Effector CD8-positive, alpha-beta T cell (primary cell): Measurements from ENCODE around the gene ALDH1A2.
"Not testable (repeated sequence)": the region's sequence is repeated elsewhere in the genome, so short reads cannot be mapped to it uniquely, and the experiment has no call there.

Experiments
- DNase-seq: peaks from one replicate; lab custom pipeline; 2025; lab: John Stamatoyannopoulos, UW

Gene ALDH1A2

GRCh38 chr15:58066042-58066867 is 744 bp upstream of the ALDH1A2 start:
- no peak for DNase-seq

GRCh38 chr15:58064980-58065444 is 499 bp downstream of the ALDH1A2 start:
- no peak for DNase-seq

DNA sequence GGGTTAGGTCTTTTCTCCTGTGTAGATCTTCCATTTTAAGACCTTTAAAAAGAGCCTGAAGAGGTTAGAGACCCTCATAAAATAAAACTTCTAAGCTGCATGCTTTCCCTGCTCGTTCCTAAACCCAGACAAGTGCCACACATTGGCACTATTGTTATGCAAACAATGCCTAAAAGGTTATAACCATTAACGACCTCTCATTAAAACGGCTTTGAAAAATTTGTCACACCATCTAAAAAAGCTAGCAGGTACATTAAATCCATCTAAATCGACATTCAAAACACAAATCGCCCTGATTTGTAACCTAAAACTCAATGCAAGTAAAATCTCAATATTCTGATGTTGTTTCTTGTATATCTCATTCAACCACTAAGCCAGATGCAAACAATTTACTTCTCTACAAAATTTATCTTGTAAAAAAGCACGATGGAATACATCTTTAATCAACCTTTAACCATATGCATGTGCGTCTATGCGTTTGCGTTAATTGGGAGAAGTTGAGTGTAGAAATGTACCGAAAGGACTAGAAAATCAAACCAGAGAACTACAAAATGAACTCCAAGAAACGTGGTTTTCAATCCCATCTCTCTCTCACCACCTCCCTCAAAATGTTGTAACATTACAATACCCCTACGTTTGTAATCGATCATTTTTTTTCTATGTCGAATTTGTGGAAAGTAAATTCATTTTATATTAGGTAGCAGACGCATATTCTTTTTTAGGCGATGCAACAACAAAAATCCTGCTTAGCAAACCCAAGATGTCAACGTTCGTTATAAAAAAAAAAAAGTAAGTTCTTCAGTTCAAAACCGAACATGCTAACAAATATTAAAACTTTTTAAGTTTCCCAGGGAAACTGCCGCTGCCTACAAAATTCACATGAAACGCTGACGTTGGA is 1.2 kb downstream of the ALDH1A2 start:
- no peak for DNase-seq

- DNase-seq = no peak
These were observed 1.9 kb downstream of the ALDH1A2 start for GRCh38 chr15:58063614-58064013.

GRCh38 chr15:58062983-58063382 is 2.5 kb downstream of the ALDH1A2 start:
- DNase-seq = no peak

- no peak for DNase-seq
These were observed 3.3 kb downstream of the ALDH1A2 start for GRCh38 chr15:58062175-58062574.

DNA sequence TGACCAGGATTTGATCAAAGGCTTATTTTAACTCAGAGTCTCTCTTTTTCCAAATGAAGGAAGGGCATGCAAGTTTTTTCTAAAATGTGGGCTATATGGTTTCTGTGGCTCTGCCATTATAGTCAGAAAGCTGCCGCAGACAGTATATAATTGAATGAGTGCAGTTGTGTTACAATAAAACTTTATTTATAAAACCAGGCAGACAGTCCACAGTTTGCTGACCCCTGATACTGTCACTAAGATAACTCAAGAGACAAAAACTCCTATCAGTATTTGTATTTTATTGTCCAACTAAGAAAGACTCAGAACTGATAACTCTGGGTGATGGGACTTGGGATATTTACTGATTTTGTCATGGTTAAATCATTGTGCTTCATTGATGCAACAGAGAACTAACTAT is 4.9 kb downstream of the ALDH1A2 start:
- no peak for DNase-seq

GRCh38 chr15:58058729-58059128 is 6.8 kb downstream of the ALDH1A2 start:
- no peak for DNase-seq

DNA sequence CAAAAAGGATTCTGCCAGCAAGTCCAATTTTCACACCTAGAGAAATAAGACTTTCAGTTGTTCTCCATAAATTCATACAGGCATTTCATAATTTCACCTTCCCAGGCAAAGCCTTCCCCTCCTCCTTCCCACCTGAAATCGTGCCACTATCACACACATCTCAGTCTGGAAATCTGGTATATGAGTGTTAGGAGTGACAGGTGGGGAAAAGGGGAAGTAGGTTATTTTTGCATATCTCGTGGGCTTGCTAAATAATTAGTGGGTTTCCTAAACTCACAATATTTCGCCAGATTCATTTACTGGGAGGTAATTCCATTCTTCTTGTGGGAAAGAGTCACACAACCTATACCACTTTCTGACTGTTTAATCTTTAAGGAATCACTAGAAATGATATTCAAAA is 7.4 kb downstream of the ALDH1A2 start:
- DNase-seq = no peak

DNA sequence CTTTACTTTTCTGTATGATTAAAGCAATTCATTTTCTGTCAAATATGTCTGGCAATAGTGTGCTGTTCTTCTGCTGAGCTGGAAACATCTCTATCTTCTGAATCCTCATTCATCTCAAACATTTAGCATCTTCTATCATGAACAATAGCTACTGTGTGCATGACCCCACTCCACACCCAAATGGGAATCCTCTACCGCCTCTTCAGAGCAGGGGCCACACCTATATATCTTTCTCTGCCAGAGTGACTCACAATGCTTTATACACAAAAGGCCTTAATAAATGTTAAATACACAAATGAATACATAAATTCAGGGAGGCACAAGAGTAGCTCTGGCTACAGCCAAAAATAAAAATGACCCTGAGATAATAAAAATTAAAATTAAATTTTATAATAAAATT is 8.0 kb downstream of the ALDH1A2 start:
- no peak for DNase-seq

GRCh38 chr15:58056015-58056414 is 9.5 kb downstream of the ALDH1A2 start:
- DNase-seq = no peak

- DNase-seq = no peak
These were observed 12.0 kb downstream of the ALDH1A2 start for GRCh38 chr15:58053315-58054153.

DNA sequence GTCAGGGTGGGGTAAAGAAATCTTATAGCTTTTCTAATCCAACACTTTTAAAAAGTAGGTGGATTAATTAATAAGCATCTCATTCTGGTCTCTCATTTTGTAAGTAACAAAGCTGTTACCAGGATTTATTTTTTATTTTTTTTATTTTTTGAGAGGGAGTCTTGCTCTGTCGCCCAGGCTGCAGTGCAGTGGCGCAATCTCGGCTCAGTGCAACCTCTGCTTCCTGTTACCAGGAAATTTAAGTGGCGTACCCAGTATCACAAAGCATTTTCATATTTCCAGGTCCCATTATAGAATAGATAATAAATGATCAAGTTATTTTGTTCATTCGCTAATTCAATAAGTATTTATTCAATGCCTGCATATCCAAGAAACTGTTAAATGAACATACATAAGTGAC is 13.2 kb downstream of the ALDH1A2 start:
- DNase-seq = no peak

DNA sequence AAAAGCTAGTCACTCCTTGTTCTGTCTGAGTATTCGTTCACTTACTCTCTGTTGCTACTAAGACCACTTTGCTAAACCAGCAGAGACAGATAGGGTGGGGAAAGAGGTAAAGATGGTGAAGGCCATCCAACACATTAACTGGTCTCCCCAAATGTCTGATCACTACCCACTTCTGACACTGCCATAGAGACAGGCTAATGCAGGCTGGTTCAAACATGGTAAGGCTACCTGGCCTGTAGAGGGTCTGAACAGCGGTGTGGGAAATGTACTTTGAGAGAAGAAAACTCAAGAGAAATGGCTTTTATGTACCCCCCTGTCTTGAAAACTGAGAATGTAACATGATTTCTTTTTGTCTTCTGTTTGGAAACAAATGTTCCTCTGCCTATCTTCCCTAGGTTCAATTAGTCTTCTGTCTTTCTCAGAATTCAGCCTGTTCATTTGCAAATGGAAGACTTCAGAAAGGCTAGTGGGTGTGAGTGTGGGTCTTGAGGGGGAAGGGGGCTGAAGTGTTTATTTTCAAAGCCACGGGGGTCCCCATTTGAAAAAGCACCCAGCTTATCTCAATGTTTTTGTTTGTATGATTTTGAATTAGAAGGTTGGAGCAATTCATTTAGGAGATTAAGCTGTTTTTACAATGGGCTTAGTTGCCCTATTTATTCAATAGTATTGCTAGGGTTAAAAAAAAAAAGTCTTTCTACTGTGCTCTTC is 15.8 kb downstream of the ALDH1A2 start:
- no peak for DNase-seq

DNA sequence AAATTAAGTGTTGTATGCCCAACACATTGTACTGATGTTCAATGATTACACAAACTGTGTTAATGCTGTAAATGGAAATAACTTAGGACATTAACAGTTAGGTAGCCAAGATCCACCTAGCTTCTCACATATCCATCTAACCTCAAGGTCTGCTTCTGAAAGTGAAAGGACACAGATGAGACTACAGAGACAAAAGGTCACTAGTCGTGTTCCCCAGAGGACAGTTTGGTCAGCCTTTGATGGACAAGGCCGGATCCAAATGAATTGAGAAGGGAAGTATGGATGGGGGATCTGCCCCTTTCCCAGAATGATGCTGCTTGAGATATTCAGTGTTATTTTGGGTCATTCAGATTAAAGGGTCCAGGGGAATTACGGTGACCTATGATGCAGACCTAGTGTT is 17.2 kb downstream of the ALDH1A2 start:
- no peak for DNase-seq

- DNase-seq = no peak
These were observed 18.4 kb downstream of the ALDH1A2 start for GRCh38 chr15:58047149-58047548.

- no peak for DNase-seq
These were observed 19.0 kb downstream of the ALDH1A2 start for GRCh38 chr15:58046467-58046866.

DNA sequence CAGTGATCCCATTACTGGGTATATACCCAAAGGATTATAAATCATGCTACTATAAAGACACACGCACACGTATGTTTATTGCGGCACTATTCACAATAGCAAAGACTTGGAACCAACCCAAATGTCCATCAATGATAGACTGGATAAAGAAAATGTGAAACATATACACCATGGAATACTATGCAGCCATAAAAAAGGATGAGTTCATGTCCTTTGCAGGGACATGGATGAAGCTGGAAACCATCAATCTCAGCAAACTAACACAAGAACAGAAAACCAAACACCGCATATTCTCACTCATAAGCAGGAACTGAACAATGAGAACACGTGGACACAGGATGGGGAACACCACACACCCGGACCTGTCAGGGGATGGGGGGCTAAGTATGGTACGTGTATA is 20.1 kb downstream of the ALDH1A2 start:
- DNase-seq = not testable (repeated sequence)

DNA sequence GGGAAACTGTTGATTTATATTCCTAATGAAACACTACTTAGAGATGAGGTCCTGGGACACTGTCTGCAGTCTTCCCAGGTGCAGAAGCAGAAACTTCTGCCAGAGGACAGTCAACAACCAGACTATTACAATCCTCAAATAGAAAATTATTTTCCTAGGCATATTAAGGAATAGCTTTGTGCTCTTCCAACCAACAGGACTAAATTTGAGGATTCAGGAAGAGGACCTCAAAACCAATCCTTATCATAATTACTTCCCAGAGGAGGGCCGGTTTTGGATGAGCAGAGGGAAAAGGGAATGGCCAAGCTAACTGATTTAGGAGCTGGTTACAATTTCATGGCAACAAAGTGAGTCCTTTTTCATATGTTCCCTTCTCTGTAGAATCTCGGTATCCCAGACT is 21.0 kb downstream of the ALDH1A2 start:
- DNase-seq = no peak

DNA sequence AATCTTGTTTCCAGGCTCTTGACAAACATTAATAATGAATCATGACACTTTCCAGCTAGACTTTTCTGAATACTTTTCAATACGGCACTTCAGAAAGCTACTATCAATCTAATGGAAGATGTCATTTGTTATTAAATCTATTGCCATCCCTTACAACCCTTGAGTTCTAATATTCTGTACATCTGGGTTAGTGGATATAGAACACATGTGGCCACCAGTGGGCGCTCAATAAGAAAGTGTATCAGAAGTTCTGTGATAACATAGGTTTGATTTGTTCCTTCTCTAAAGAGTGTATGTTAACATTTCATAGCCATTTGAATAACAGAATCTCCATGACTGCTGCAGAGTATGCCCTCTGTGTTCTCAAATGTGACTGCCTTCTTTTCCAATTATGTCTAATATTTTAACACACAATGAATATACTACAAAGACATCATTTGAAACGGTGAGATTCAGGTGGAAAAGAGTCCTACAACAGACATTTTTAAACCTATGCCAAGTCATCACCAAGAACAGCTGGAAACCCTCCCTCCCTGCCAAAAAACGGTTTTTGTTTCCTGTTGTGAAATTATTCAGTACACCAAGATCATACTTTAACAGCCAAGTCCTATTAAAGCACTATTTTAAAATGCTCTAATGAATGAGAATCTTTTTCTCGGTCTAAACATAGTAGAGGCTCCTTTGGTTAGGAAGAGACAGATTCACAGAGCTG is 22.2 kb downstream of the ALDH1A2 start:
- no peak for DNase-seq

GRCh38 chr15:58042006-58042405 is 23.5 kb downstream of the ALDH1A2 start:
- DNase-seq = no peak
